GM13976 (cell line): ENCODE measurements around the gene FSTL5.

ENCODE experiments used
- DNase-seq: peaks from one replicate; pipeline ENCODE4 v3.0.0; 2012; ENCODE audit warnings: low spot score
- CTCF ChIP-seq: IDR thresholded peaks from 2 replicates; pipeline ENCODE4 v1.5.1; 2012; ENCODE audit warnings: borderline replicate concordance, mild to moderate bottlenecking; ENCODE audit not compliant: insufficient read depth; ENCODE audit errors: extremely low read depth, missing control alignments, control extremely low read depth
- in situ Hi-C: fragments of 300-500 bp; cut with MboI; formaldehyde crosslinking; loops from one replicate; pipeline ENCODE4 v1.12.0; 2022; ENCODE audit warnings: low sequenced_read_pairs, mixed read lengths, inconsistent platforms; ENCODE audit not compliant: unreplicated experiment

FSTL5 gene

GRCh38 chr4:161345741-161346140 lies 818.1 kb downstream of the FSTL5 start:
- in situ Hi-C loops = no loop called here
- no peak for TF ChIP-seq CTCF
- DNase-seq = no peak

- DNase-seq = no peak
- in situ Hi-C loops = no loop called here
- TF ChIP-seq CTCF = no peak
Observed at GRCh38 chr4:161343569-161343950, 820.2 kb downstream of the FSTL5 start.

GRCh38 chr4:161342881-161343568 lies 820.8 kb downstream of the FSTL5 start:
- TF ChIP-seq CTCF = no peak
- DNase-seq = no peak

GRCh38 chr4:161336621-161337020 lies 827.2 kb downstream of the FSTL5 start:
- no peak for DNase-seq
- TF ChIP-seq CTCF = no peak
- in situ Hi-C loops = no loop called here

More at GRCh38 chr4:161342881-161343568, 820.8 kb downstream of the FSTL5 start:
- in situ Hi-C loops = no loop called here

- in situ Hi-C loops = no loop called here
- TF ChIP-seq CTCF = no peak
- no peak for DNase-seq
Observed at GRCh38 chr4:161336016-161336530, 827.7 kb downstream of the FSTL5 start.
